Gastroesophageal sphincter (tissue), 3 donors: ENCODE measurements around the gene PCIF1.

ENCODE experiments used
- CTCF ChIP-seq, 4 experiments: fragments of 200-600 bp in 2 of 4; fragments of 450-650 bp in 2 of 4; sonication (generic) in 1 of 4; IDR thresholded peaks; one replicate each; pipeline ENCODE4 v1.5.1; 2017 to 2019; ENCODE audit warnings: antibody characterized with exemption in 4 of 4, mild to moderate bottlenecking in 2 of 4, moderate library complexity in 2 of 4
- POLR2A ChIP-seq, 2 donors: fragments of 450-650 bp; IDR thresholded peaks; one replicate each; pipeline ENCODE4 v1.6.1; 2017; ENCODE audit warnings: antibody characterized with exemption in 2 of 2, mild to moderate bottlenecking in 2 of 2, moderate library complexity in 1 of 2

GRCh38 chr20:45925821-45926506, 8.5 kb upstream of the PCIF1 start:
- TF ChIP-seq POLR2A (IDR thresholded peaks at IDR 0.05) (no peak), CTCF (IDR thresholded peaks at IDR 0.05) (no peak)
